SHP77 (cell line): ENCODE data around the gene CAMKK2.
"Not testable (repeated sequence)": the region's sequence is repeated elsewhere in the genome, so short reads cannot be mapped to it uniquely, and the experiment has no call there.

ENCODE experiments used
- DNase-seq, 2 experiments: peaks; one replicate each; lab custom pipeline; 2025; lab: John Stamatoyannopoulos, UW

The CAMKK2 gene

GRCh38 chr12:121279071-121279375, 17.5 kb downstream of the CAMKK2 start:
- DNase-seq = no peak

DNA sequence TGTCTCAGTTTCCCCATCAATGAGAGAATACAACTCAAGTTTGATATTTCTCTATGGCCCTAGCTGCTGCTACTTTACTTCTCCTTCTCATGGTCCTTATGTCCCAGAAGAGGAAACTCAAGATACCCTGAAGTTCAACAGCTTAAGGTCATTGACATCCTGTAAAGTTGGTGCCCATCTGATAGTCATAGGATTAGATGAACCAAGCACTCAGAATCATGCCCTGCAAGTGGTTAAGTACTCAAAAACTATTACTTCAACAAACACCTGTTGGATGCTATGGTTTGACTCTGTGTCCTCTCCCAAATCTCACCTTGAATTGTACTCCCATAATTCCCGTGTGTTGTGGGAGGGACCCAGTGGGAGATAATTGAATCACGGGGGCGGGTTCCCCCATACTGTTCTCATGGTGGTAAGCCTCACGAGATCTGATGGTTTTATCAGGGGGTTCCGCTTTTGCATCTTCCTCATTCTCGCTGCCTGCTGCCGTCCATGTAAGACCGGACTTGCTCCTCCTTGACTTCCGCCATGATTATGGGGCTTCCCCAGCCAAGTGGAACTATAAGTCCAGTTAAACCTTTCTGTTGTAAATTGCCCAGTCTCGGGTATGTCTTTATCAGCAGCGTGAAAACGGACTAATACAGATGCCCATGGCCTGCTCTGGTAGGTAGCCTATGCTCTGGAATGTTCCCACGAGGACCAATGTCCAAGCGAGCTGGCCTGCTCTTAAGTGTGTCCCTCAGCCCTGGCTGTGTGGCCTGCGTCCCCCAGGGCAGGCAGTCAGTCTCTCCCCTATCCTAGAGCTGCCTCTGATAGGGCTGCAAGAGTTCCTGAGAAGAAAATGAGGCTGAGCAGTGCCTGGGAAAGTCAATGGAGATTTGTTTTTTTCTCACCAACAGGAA, 18.1 kb downstream of the CAMKK2 start:
- DNase-seq = no peak

DNA sequence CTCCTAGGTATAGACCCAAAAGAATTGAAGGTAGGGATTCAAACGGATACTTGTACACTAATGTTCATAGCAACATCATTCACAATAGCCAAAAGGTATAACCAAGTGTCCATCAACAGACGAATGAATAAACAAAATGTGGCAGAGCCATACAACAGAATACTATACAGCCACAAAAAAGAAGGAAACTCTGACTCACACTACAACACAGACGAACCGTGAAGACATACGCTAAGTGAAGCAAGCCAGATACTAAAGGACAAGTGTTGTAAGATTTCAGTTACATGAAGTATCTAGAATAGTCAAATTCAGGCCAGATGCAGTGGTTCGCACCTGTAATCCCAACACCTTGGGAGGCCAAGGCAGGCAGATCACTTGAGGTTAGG, 19.1 kb downstream of the CAMKK2 start:
- no peak for DNase-seq

DNA sequence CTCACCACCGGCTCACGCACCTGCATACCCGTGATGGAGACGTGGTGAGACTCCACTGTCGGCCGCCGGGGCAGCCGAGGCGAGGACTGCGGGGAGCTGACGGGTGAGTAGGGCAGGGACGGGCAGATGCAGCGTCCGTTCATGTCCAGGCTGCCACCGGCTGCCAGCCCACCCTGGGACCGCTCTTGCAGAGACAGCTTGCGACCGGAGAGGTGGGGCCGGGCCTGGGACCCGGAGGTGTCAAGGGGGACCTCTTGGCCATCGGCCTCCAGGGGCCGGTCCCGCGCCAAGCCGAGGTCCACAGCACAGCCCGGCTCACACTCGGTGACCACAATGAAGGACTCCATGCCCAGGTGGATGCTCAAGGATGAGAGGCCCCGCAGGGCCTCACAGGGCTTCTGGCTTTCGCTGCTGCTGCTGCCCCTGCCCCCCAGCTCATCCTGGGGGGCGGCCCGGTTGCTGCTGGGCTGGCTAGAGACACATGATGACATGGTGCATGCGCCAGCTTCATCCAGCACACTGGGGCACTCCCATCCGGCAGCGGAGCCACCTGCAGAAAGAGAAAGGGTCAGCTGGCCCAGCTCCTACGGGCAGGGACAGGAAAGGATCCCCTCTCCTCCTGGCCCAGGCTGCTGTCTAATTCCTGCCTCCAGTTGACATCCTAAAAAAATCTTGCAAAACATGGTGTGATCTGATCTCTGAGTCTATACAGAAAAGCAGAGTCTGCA, 22.3 kb downstream of the CAMKK2 start:
- DNase-seq = no peak

- DNase-seq = no peak
Measured at GRCh38 chr12:121273364-121273896, 23.1 kb downstream of the CAMKK2 start.

DNA sequence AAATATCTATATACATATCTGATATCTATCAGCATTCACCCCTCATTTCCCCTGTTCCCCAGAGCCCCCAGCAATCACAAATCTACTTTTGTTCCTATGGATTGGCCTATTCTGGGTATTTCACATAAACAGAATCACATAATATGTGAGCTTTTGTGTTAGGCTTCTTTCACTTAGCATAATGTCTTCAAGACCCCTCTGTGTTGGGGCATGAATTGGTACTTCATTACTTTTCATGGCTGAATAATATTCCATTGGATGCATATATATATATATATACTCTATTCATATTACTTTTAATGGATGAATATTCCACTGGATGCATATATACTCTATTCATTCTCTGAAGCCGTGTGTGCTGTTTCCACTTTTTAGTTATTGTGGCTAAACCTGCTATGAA, 28.7 kb downstream of the CAMKK2 start:
- no peak for DNase-seq

DNA sequence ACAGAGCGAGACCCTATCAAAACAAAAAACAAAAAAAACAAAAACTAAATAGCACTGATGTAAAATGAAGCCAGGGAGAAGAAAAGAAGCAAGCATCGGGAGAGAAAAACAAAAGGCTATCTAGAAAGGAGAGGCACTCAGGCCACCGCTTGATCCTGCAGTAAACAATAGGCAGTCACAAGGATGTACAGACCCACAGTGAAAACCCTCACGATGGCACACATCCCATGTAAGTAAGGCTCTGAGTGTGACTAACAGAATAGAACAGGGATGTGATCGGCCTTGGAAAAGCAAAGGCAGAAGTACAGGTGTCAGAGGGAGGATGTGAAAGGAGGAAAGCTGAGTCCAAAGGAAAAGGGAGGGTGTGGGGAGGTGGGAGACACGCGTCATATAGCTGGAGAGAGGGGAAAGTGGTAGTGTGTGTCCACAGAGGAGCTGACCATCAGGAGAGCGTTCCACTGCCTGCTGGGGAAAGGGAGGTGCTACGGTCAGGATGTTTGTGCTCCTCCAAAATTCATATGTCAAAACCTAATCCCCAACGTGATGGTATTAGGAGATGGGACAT, 31.5 kb downstream of the CAMKK2 start:
- no peak for DNase-seq

DNA sequence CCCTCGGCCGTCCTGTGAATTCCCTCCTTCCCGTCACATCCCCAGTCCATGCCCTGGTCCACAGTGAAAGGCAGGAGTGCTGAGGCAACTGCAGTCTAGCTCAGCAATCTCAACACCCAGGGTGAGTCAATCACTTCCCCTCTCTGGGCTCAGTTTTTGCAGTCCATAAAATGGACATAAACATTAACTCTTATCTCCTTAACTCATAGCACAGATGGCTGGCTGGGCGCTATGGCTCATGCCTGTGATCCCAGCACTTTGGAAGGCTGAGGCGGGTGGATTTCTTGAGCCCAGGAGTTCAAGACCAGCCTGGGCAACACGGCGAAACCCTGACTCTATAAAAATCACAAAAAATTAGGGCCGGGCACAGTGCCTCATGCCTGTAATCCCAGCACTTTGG, 32.4 kb downstream of the CAMKK2 start:
- DNase-seq = no peak

DNA sequence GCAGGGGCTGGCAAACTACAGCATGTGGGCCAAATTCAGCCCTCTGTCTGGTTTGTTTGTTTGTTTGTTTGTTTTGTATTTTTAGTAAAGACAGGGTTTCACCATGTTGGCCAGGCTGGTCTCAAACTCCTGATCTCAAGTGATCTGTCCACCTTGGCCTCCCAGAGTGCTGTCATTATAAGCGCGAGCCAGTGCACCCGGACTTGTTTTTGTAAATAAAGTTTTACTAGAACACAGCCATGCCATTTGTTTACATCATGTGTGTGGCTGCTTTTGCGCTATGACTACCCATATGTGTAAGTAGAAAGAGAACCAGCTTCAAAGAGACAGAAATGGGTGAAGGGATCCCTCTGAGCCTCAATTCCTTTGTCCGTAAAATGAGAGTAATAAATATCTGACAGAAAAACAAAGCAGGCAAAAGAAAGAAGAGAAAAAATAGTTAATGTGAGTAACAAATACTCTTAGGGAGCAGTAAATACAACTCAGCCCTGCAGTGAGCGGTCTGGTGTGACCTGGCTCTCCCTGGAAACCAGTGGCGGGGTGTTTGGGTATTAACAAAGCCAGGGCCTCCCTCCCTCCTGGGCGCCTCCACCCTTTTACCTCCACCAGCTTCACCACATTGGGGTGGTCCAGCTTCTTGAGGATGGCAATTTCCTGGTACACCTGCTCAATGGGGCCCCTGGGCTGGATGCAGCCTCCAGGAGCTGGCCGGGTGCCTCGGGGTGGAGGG, 33.1 kb downstream of the CAMKK2 start:
- DNase-seq = no peak

GRCh38 chr12:121261398-121261797, 35.1 kb downstream of the CAMKK2 start:
- DNase-seq = no peak

DNA sequence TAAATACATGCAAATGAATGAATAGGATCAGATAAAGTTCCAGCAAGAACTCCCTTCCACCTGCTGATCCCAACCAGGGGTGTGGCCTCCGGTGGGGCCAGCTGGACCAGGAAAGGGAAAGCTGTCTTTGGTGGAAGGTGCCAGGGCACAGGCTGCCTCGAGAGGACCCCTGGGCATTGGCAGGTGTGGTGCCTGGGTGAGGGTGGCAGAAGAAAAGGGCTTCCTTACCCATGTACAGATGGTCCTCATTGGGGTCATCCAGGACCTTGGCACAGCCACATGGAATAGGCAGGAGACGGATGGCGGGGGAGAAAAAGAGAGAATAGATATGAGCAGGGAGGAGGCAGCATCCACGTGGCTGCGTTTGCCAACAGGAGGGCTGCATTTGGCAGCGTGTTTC, 36.4 kb downstream of the CAMKK2 start:
- DNase-seq = no peak

DNA sequence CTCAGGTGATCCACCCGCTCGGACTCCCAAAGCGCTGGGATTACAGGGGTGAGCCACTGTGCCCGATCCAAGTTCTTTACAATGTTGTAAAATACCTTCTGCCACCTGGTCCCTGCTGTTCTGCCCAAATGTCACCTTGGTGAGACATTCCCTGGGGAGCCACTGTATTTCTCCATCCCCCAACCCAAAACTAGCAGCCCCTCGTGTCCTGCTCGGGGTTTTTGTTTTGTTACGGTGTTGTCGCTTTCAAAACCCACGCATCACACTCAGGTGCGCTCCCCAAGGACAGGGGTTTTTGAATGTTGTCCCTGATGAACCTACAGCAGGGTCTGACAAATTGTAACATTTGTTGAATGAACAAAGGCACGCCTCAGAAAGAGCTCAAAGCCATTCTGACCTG, 37.4 kb downstream of the CAMKK2 start:
- no peak for DNase-seq

DNA sequence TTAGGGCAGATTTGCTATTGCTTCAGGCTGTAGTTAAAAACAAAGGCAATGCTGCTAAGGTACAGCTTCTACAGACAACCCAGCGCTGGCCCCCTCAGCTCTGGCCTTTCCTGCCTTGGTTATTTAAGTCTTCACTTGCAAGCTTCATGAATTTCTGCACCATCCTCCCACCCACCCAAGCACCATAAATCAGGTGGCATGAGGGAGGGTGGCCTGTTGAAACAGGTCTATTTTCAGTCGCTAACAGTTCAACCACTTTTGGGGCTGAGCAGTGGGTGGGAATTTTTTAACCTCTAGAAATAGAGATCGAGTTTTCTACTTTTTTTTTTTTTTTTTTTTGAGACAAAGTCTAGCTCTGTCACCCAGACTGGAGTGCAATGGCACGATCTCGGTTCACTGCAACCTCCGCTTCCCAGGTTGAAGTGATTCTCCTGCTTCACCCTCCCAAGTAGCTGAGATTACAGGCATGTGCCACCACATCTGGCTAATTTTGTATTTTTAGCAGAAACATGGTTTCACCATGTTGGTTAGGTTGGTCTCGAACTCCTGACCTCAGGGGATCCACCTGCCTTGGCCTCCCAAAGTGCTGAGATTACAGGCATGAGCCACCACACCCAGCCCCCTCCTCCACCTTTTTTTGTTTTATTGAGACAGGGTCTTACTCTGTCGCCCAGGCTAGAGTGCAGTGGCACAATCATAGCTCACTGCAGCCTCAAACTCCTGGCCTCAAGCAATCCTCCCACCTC, 38.6 kb downstream of the CAMKK2 start:
- DNase-seq = not testable (repeated sequence)

DNA sequence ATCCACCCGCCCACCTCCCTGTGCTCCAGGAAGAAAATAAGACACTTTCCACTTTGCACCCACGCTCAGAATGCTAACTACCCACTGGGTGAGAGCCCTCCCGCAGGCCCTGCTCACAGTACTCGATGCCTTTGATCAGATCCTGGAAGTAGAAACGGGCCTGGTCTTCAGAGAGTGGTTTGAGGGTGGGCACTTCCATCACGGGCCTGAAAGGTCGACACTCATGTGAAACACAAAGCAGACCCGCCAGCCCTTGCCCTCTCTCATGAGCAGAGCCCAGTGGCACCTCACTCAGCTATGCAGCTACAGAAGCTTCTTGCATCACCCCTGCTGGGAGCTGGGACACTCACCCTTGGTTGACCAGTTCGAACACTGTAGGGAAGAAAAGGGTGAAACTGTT, 41.1 kb downstream of the CAMKK2 start:
- DNase-seq = no peak

- no peak for DNase-seq
Measured at GRCh38 chr12:121253638-121254335, 42.7 kb downstream of the CAMKK2 start.

DNA sequence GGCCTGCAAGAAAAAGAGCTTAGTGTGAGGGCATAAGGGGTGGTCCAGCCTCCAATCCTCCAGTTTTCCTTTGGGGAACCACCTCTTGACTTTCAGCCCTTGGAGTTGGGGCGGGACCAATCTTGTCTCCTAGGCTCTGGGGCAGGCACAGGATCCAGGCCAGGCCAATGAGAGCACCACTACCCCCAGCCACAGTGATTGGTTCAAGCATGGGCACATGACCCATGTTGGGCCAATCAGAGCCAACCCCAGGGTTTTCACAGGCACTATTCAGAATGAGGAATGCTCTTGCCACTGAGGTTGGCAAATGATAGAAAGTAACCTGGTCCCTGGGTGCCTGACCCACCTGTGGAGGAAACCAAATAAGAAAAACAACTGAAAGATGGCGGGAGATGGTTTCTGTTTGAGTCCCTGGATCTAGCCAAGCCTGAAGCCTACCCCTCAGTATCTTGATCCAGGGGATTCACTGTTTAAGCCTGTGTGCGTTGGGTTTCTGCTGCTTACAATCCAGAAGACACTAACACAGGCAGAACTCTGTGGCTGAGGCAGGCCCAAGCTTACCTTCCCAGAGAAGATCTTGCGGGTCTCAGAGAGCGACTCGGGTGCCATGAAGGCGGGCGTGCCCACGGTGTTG, 43.7 kb downstream of the CAMKK2 start:
- no peak for DNase-seq

GRCh38 chr12:121251838-121252237, 44.7 kb downstream of the CAMKK2 start:
- no peak for DNase-seq

GRCh38 chr12:121250359-121250758, 46.1 kb downstream of the CAMKK2 start:
- DNase-seq = no peak

- DNase-seq = no peak
Measured at GRCh38 chr12:121248622-121249021, 47.9 kb downstream of the CAMKK2 start.

GRCh38 chr12:121246893-121247557, 49.5 kb downstream of the CAMKK2 start:
- no peak for DNase-seq
